GM12873 (cell line): ENCODE data around the gene KRT6C.

Experiments used
- CTCF ChIP-seq: IDR thresholded peaks from 2 replicates; pipeline ENCODE4 v1.5.1; 2012; ENCODE audit warnings: low read depth, mild to moderate bottlenecking, moderate library complexity, low read length, control low read depth; ENCODE audit not compliant: insufficient read depth; ENCODE audit errors: missing control alignments

KRT6C gene

GRCh38 chr12:52486166-52487105 lies 12.8 kb upstream of the KRT6C start:
- TF ChIP-seq CTCF: no peak

- no peak for TF ChIP-seq CTCF
These were observed 6.5 kb upstream of the KRT6C start for GRCh38 chr12:52480073-52480472.

- no peak for TF ChIP-seq CTCF
These were observed 4.0 kb upstream of the KRT6C start for GRCh38 chr12:52477651-52478050.

GRCh38 chr12:52474212-52474611 lies 607 bp upstream of the KRT6C start:
- no peak for TF ChIP-seq CTCF

GRCh38 chr12:52469853-52470252 lies 3.8 kb downstream of the KRT6C start:
- TF ChIP-seq CTCF: no peak

GRCh38 chr12:52464897-52465296 lies 8.7 kb downstream of the KRT6C start:
- TF ChIP-seq CTCF: no peak

GRCh38 chr12:52461693-52462092 lies 11.9 kb downstream of the KRT6C start:
- no peak for TF ChIP-seq CTCF
